NCI-H2196 treated with DMSO at 0.1 percent for 48 hours (cell line): ENCODE results near the gene PLEKHB1.
A peak's percentile ranks its signal among the peaks of the same experiment; 100 is the strongest.

ENCODE experiments used
- DNase-seq: peaks from one replicate; lab custom pipeline; 2025; ENCODE audit not compliant: unreplicated experiment; lab: John Stamatoyannopoulos, UW

PLEKHB1 gene

DNA sequence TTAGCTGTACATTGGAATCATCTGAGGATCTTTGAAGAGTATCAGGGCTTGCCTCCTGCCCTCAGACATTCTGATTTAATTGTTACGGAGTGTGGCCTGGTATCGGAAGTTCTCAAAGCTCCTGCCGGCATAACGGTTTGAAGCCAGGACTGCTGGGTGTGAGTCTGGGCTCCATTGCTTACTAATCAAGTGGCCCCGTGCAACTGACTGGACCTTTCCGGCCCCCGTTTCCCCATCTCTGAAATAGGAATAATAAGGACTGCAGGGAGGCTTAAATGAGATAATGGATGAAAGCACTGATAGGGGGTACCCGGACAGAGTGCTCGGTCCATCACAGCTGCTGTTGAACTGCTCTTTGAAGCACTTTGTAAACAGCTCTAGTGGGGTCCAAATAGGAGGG, 1.7 kb downstream of the PLEKHB1 start:
- no peak for DNase-seq

DNA sequence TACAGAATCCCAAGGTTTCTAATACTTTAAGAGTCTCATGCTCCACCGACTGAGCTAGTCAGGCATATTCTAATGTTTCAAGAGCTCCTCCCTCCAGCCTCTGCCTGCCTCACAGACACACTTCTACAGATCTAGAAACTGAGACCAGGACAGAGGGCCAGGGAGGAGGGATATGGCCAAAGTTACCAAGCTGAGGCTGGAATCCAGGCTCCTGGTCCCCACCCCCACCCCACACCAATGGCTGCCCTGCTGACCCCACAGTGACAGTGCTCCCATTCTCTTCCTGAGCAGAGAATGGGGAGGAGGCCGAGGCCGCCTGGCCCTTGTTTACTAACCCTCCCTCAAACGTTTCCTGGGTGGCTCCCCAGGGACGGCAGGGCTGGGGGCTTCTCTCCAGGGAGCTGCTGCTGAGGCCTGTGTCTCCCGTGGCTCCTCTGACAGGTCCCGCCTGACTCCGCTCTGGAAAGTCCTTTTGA, 2.2 kb downstream of the PLEKHB1 start:
- DNase-seq: no peak

DNA sequence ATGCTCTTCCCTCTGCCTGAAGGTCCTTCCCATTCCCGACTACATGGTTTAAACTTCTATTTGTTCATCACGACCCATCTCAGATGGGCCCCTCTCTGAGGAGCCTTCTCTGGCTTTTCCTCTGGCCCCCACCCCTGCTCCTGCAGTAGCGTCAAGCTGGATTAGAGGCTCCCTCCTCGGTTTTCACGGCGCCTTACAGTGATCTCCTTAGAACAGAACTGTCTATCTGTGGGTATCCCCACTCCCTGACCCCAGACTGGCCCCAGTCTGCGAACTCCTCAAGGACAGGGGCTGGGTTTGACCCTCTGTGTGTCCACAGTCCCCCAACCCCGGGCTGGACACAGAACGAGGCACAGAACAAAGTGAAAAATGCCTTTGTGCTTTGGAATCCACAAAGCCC, 2.8 kb downstream of the PLEKHB1 start:
- no peak for DNase-seq

DNA sequence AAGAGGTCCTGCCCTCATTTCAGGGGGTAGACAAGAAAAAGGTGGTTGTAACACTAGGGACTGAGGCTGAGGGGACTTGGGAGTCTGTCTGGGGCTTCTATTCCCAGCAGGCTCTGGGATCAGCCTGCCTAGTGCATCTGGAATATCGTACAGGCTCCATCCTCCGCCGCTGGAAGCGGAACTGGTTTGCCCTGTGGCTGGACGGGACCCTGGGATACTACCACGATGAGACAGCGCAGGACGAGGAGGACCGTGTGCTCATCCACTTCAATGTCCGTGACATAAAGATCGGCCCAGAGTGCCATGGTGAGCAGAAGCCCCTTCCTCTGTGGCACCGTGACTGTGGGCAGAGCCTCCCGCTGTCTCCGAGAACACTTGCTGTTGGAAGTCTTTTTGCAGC, 4.0 kb downstream of the PLEKHB1 start:
- no peak for DNase-seq

DNA sequence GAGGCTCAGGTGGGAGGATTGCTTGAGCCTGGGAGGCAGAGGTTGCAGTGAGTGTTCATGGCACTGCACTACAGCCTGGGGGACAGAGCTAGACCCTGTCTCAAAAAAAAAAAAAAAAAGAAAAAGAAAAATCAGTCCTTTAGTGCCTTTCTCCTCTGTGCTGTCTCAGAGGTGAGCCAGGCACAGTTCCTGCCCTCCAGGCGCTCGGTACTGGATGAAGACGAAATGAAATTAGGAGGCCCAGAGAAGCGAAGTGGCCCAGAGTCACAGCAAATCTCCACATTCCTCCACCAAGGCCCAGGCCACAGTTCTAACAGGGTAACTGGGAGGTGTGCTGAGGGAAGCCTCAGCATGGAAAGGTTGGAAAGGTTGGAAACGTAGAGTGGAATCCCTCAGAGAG, 4.9 kb downstream of the PLEKHB1 start:
- DNase-seq: no peak

DNA sequence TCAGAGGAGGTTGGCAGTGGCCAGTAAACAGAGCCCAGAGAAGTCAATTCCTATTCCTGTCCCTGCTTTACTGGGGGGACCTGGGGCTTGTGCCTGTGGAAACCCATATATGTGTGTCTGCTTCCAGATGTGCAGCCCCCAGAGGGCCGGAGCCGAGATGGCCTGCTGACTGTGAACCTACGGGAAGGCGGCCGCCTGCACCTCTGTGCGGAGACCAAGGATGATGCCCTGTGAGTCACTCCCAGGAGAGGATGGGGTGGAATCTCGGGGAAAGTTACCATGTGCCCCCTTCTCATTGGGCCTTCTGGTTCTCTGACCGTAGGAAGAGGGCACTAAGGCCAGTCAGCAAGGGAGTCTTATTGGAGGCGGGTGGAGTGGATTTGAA, 5.3 kb downstream of the PLEKHB1 start:
- DNase-seq: no peak

DNA sequence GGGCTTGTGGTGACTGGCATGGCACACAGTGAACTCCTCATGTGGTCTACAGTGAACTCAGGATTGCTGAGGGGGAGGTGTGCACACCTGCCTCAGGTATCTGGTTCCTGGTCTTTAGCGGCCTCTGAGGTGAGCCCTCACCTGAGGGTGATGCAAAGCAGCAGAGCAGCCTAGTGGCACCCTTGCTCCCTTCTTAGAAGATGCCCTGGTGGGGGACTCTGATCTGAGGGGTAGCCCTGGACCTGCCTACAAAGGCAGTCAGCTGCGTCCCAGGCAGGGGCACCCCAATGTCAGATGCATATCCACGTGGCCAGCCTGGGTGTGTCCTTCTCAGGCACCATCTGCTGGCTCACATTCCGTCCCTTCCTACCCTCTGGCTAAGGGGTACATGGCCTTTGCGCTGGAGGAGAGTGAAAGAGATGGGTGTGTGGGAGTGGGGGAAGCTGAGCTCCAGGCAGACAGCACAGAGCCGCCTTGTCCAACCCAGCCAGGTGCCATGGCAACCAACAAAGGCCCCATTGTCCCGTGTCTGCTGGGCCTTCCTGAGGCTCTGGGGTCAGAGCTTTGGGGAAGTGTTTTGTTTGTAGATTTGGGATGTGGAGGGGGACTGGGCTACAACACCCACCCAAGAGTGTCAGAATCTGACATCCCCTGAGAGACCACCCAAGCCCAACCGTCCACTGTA, 5.8 kb downstream of the PLEKHB1 start:
- peak; percentile 2 for DNase-seq

DNA sequence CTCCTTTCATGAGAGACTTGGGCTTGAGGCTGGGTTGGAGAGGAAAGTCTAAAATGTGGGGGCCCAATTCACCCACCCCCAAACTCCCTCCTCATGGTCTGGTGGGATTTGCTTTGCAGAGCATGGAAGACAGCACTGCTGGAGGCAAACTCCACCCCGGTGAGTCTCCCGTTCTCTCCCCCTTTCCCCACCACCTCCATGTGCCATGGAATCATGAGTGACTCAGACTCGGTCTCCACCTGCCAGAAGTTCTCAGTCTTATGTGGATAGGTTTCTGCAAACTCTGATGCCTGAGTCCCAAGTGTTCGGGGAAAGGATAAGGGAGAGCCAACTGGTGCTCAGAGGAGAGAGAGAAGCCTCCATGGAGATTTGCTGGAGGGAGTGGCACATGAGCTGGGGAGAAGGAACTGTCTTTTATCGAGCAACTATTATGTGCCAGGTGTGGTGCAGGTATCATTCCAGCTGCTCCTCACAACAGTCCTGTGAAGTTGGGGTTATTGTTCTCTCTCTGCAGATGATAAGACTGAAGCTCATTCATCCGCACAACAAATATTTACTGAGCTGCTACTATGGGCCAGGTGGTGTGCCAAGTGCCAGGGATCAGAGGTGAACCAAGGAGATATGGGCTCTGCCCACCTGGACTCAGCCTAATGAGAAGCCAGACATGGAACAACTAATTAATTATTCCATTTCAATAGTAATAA, 6.6 kb downstream of the PLEKHB1 start:
- no peak for DNase-seq

DNA sequence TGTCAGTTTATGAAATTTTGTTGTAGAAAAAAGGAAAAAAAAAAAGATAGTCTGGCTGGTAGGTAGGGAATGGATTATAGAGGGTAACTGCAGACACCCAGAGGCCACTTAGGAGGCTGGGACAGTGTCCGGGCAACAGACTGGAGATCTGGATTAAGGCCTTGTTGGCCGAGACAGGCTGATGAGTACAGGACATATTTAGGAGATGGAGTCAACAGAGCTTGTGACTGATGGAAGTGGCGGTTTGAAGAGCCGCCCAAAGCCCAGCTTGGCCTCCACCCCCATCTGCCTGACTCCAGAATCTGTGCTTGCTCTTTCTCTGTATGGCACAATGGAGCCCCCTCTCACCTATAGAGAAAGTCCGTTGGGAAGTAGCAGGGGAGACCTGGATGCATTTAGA, 7.6 kb downstream of the PLEKHB1 start:
- DNase-seq: no peak

DNA sequence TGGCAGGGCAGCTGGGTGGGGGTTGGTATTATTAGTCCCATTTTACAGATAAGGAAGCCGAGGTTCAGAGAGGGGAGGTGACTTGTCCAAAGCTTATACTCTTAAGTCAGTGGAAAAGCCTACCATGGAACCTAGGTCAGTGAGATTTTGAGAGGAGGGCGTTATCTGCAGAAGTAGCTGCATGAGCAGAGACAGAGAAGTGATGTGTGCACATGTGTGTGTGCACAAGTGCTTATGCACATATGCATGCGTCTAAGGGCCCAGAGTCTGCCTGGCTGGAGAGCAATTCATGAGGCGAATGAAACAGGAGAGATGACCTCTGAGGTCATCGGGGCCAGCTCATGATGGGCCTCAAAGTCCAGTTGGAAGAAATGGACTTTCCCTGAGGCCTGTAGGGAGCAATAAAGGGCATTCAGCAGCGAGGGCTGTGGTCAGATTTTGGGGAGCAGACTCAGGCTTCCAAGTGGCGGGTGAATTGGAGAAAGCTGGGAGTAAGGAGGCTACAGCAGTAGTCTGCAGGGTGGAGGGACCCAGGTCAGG, 8.2 kb downstream of the PLEKHB1 start:
- DNase-seq: no peak

DNA sequence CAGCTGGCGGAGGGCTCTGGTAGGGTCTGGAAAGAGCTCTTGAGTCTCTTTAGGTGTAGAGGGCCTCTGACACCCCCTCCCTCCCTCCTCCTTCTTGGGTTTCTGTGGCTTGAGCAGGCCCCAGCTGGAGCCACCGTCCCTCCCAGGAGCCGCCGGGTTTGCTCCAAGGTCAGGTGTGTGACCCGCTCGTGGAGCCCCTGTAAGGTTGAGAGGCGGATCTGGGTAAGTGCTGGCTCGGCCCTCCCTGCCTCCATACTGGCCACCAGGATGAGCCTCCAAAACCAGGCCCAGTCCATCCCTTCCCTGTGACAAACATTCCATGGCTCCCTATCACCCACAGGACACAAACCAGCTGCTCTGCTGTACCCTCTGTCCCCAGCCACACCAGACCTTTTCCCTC, 9.3 kb downstream of the PLEKHB1 start:
- no peak for DNase-seq

DNA sequence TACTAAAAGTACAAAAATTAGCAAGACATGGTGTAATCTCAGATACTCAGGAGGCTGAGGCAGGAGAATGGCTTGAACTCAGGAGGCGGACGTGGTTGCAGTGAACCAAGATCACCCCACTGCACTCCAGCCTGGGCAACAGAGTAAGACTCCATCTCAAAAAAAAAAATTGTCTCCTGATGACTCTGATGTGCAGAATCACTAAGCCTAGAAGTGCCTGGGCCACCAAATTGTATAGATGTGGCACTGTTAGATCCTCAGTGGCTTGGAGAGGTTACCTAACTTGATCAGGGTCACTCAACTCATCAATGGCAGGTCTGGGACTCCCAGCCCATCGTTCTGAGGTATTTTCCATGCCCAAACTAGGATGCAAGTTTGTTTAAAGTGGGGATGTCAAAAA, 10.6 kb downstream of the PLEKHB1 start:
- DNase-seq: no peak

DNA sequence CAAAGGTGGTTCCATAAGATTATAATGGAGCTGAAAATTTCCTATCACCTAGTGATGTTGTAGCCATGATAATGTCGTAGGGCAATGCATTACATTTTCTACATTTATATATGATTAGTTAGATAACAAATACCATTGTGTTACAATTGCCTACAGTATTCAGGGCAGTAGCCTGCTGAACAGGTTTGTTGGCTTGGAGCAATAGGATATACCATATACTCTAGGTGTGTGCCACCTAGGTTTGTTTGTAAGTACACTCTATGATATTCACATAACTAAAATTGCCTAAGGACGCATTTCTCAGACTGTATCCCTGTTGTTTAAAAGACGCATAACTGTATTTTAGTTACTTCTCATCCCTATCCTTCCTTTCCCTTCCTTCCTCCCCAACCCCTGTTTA, 13.6 kb downstream of the PLEKHB1 start:
- no peak for DNase-seq

DNA sequence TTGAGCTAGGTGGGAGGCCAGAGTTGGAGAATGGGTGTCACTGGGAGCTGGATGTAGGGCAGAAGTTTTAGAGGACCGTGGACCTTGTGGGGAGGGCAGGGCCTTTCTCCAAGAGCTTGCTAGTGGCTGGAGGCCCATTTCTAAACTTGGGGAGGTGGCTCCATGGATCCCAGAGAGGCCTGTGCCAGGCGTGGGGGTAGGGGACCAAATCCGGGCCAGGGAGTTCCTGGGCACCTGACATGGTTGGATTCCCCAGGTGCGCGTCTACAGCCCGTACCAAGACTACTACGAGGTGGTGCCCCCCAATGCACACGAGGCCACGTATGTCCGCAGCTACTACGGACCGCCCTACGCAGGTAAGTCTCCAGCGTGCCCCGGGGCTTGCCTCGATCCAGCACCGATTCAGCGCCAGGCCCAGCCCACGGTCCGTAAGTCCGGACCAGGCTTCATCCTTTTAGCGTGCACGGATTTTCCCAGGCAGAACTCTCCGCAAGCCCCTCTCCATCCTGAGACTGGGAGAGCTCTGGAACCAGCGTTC, 14.2 kb downstream of the PLEKHB1 start:
- DNase-seq: no peak

DNA sequence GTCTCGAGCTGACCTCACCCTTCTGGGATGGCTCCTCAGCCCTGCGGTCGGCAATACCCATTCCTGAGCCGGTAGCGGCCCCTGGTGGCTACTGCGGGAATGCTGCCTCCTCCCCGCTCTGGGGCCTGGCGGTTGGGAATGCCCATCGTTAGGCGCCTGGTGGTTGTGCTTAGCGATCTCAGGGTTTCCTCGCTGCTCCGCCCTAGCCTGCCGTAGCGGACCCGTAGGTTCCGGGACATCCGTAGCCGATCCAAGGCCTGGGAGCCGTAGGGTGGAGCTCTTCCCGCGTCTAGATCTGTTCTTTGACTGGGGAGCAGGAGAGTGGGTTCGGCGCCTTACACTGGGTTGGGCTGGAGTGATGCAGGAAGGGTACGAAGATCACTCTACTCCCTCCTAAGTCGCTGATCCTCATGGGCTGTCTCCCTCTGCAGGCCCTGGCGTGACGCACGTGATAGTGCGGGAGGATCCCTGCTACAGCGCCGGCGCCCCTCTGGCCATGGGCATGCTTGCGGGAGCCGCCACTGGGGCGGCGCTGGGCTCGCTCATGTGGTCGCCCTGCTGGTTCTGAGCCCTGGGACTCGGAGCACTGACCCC, 14.8 kb downstream of the PLEKHB1 start:
- DNase-seq: no peak

DNA sequence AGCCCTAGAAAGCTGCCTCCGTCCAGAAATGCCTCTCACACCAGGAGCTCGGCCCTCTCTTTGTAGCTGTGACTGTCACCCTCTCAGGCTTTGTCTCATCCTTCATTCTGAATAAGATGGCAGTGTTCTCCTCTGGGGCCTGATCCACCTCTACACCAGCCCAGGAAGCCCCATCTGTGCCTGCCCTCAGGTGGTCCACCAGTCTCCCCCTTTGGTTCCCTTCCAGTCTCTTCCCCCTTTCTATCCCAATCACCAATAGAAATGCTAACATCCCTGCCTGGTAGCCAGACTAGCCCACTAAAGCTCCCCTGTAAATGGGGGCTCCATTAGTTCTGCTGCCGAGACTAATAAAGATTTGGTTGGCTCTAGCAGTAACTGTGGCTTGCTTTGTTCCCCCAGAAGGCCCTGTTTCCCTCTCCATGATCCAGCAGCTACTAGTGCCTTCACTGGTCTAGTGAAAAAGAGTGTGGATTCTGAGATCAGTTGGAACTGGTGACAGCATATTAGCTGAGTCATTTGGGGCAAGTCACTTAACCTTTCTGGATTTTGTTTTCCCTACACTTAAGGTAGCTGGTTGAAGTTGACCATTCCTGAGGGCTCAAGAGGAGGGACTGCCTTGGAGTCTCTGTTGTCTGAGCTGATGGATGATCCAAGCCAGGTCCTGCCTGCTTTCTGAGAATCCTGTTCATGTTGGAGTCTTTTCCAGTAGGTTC, 16.2 kb downstream of the PLEKHB1 start:
- no peak for DNase-seq

DNA sequence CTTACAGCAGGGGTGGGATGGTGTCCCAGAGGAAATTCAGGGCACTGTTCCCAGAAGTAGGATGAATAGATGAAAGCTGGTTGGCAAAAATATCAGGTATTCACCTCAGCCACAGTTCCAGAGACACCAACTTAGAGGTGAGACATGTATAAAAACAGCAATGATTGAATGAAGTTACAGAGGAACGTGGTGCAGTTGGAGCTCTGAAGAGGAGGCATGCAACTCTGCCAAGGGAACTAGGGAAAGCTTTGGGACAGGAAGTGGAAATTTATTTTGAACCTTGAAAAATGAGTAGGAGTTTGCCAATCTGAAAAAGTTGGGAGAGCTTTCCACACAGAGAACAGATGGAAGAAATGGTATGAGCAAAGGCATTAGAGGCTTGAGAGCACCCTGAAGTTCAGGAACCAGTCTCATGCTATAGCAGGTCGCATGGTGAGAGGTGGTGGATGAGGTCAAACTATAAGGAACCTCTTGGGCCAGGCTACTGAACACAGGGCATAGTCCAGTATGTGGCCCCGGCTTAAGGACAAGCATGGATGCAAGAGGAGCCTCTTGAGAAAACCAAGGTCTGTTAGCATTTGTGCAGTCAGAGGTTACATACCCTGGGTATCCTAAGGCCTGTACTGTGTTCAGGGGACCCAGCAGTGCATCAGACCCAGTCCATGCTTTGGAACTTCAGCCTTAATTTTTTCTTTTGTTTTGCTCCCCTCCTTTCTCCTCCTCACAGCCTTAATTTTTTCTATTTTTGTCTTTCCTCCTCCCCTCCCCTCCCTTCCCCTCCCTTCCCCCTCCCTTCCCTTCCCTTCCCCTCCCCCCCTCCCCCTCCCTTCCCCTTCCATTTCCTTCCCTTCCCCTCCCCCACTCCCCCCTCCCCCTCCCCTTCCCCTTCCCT, 17.5 kb downstream of the PLEKHB1 start:
- DNase-seq: no peak

DNA sequence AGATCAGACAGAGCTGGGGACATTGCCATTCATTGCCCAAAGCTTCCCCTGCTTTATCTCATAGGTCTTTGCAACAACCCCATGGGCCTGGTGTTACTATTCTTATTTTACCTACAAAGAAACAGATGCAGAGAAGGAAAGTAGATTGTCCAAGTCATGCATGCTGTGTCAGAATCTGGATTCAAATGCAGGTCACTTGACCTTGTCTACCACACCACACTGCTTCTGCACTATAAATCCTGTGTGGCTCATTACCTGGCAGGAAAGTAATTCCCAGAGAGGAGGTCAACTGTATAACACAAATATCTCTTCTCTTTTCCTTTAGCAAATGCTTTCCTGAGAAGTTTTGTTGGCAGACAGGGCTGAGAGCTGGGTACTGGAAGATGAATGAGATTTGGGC, 18.5 kb downstream of the PLEKHB1 start:
- no peak for DNase-seq

DNA sequence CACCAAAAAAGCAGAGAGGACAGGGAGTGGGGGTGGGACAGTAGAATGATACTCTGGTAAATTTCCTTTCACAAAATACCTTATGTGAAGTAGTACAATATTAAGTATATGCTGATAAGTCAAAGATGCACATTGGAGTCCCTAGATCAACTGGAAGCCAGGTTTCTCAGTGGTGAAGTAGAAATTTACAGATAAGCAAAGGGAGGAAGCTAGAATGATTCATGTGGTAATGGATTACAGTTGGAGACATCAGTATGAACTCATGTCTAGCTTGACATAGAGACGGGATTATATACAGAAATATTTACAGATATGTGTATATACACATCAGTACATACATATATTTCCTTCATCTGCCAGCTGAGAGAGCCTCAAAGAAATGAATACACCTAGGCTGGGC, 21.5 kb downstream of the PLEKHB1 start:
- no peak for DNase-seq

DNA sequence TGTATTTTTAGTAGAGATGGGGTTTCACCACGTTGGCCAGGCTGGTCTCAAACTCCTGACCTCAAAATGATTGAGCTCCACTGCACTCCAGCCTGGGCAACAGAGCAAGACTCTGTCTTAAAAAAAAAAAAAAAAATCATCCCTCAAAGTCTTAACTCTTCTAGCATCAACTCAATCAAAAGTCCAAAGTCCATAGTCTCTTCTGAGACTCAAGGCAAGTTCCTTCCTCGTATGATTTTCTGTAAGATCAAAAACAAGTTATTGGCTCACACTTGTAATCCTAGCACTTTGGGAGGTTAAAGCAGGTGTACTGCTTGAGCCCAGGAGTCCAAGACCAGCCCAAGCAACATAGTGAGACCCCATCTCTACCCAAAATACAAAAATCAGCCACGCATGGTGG, 24.4 kb downstream of the PLEKHB1 start:
- no peak for DNase-seq
